Measurements from ENCODE around the gene SYK. TPM values are rescaled to one million over a fixed set of nuclear protein-coding genes. Genes with fewer than 3 reads are reported as not detected.
A peak's percentile ranks its signal among the peaks of the same experiment; 100 is the strongest.

SYK gene
- total RNA-seq, 1 experiment from 2014 or later = 5.9 TPM

- BruUV-seq (replicated peaks) = no TSS peak
- TF ChIP-seq CTCF (IDR thresholded peaks at IDR 0.05; ENCODE audit: unreplicated experiment) = peak; percentile 86
- Mint-ChIP-seq H3K27ac (ENCODE audit: low read depth, unreplicated experiment) (no peak overlapping the region), H3K36me3 (ENCODE audit: insufficient read depth, unreplicated experiment) (no peaks in the 10 kb centered on the region), H3K4me1 (ENCODE audit: insufficient read depth, unreplicated experiment) (peaks cover 17% of the 10 kb centered on the region), H3K4me3 (ENCODE audit: unreplicated experiment) (no peak overlapping the region), H3K9me3 (ENCODE audit: unreplicated experiment) (no peaks in the 10 kb centered on the region), H3K27me3 (ENCODE audit: insufficient read depth, unreplicated experiment) (no peaks in the 10 kb centered on the region)
- ChIA-PET CTCF (interaction anchor here (0.5 to 7.7 kb wide), 69 partner anchors 11 to 1411 kb away, joined by 3 to 68 read pairs (median 4); partner anchors contain the start of genes AUH and NFIL3), POLR2A (interaction anchor here (0.6 to 3.6 kb wide), 16 partner anchors 55 to 812 kb away, joined by 3 to 24 read pairs (median 5); partner anchors contain the start of gene NFIL3)
- intact Hi-C loops (cut with micrococcal nuclease) = loop anchor here (1.0 to 10.0 kb wide), 8 partner anchors 57 to 811 kb away; no protein-coding TSS in a partner anchor
- peak; percentile 85 for DNase-seq (ENCODE audit: unreplicated experiment)
Measured at GRCh38 chr9:90914868-90915483, 113.4 kb downstream of the SYK start.

- no peak overlapping the region for H3K4me3 Mint-ChIP-seq (ENCODE audit: unreplicated experiment)
- H3K36me3 Mint-ChIP-seq (ENCODE audit: insufficient read depth, unreplicated experiment) = no peaks in the 10 kb centered on the region
- peaks cover 24% of the 10 kb centered on the region for H3K4me1 Mint-ChIP-seq (ENCODE audit: insufficient read depth, unreplicated experiment)
- TF ChIP-seq CTCF (IDR thresholded peaks at IDR 0.05; ENCODE audit: unreplicated experiment) = no peak
- no TSS peak for BruUV-seq (replicated peaks)
- H3K27ac Mint-ChIP-seq (ENCODE audit: low read depth, unreplicated experiment) = no peak overlapping the region
- no peaks in the 10 kb centered on the region for H3K9me3 Mint-ChIP-seq (ENCODE audit: unreplicated experiment)
- POLR2A ChIA-PET = interaction anchor here (0.6 to 3.6 kb wide), 17 partner anchors 55 to 811 kb away, joined by 3 to 24 read pairs (median 5); partner anchors contain the start of gene NFIL3
- peak; percentile 54 for DNase-seq (ENCODE audit: unreplicated experiment)
- intact Hi-C loops (cut with micrococcal nuclease) = loop anchor here (1.0 to 10.0 kb wide), 8 partner anchors 57 to 811 kb away; no protein-coding TSS in a partner anchor
- CTCF ChIA-PET = interaction anchor here (0.5 to 7.7 kb wide), 66 partner anchors 10 to 1410 kb away, joined by 3 to 68 read pairs (median 4); partner anchors contain the start of genes AUH and NFIL3
- no peaks in the 10 kb centered on the region for H3K27me3 Mint-ChIP-seq (ENCODE audit: insufficient read depth, unreplicated experiment)
Measured at GRCh38 chr9:90915693-90916092, 114.1 kb downstream of the SYK start.

- H3K27ac Mint-ChIP-seq (ENCODE audit: low read depth, unreplicated experiment) = no peak overlapping the region
- TF ChIP-seq CTCF (IDR thresholded peaks at IDR 0.05; ENCODE audit: unreplicated experiment) = no peak
- no peaks in the 10 kb centered on the region for H3K36me3 Mint-ChIP-seq (ENCODE audit: insufficient read depth, unreplicated experiment)
- no peak overlapping the region for H3K4me3 Mint-ChIP-seq (ENCODE audit: unreplicated experiment)
- CTCF ChIA-PET = interaction anchor here (0.5 to 7.7 kb wide), 40 partner anchors 10 to 1043 kb away, joined by 3 to 68 read pairs (median 5); partner anchors contain the start of gene NFIL3
- intact Hi-C loops (cut with micrococcal nuclease) = loop anchor here (5.0 to 10.0 kb wide), 3 partner anchors 56 to 279 kb away; no protein-coding TSS in a partner anchor
- H3K27me3 Mint-ChIP-seq (ENCODE audit: insufficient read depth, unreplicated experiment) = no peaks in the 10 kb centered on the region
- DNase-seq (ENCODE audit: unreplicated experiment) = peak; percentile 21
- H3K9me3 Mint-ChIP-seq (ENCODE audit: unreplicated experiment) = no peaks in the 10 kb centered on the region
- POLR2A ChIA-PET = interaction anchor here (0.5 to 3.6 kb wide), 14 partner anchors 54 to 517 kb away, joined by 3 to 24 read pairs (median 5); partner anchors contain the start of gene NFIL3
- no TSS peak for BruUV-seq (replicated peaks)
- H3K4me1 Mint-ChIP-seq (ENCODE audit: insufficient read depth, unreplicated experiment) = peaks cover 30% of the 10 kb centered on the region
Measured at GRCh38 chr9:90916147-90916734, 114.6 kb downstream of the SYK start.

GRCh38 chr9:90919883-90920282, 118.3 kb downstream of the SYK start:
- peak overlapping the region; percentile 83 for H3K27ac Mint-ChIP-seq (ENCODE audit: low read depth, unreplicated experiment)
- CTCF ChIA-PET = interaction anchor here (0.6 kb wide), 3 partner anchors 70 to 815 kb away, joined by 3 read pairs; no protein-coding TSS in a partner anchor
- no peak for TF ChIP-seq CTCF (IDR thresholded peaks at IDR 0.05; ENCODE audit: unreplicated experiment)
- H3K9me3 Mint-ChIP-seq (ENCODE audit: unreplicated experiment) = no peaks in the 10 kb centered on the region
- peak; percentile 18 for DNase-seq (ENCODE audit: unreplicated experiment)
- no peaks in the 10 kb centered on the region for H3K36me3 Mint-ChIP-seq (ENCODE audit: insufficient read depth, unreplicated experiment)
- peaks cover 48% of the 10 kb centered on the region for H3K4me1 Mint-ChIP-seq (ENCODE audit: insufficient read depth, unreplicated experiment)
- H3K4me3 Mint-ChIP-seq (ENCODE audit: unreplicated experiment) = no peak overlapping the region
- no peaks in the 10 kb centered on the region for H3K27me3 Mint-ChIP-seq (ENCODE audit: insufficient read depth, unreplicated experiment)
- intact Hi-C loops (cut with micrococcal nuclease) = loop anchor here (5.0 to 10.0 kb wide), 3 partner anchors 52 to 275 kb away; no protein-coding TSS in a partner anchor
- POLR2A ChIA-PET = interaction anchor here (0.9 to 2.8 kb wide), 5 partner anchors 10 to 278 kb away, joined by 3 to 36 read pairs (median 7); no protein-coding TSS in a partner anchor
- BruUV-seq (replicated peaks) = no TSS peak

All from MCF 10A (cell line).